ENCODE data around the gene SPCS2.
"Not testable (repeated sequence)": the region's sequence is repeated elsewhere in the genome, so short reads cannot be mapped to it uniquely, and the experiment has no call there.

Gene SPCS2

GRCh38 chr11:74949753-74950137 is 679 bp downstream of the SPCS2 start:
- in situ Hi-C loops (cut with MboI; ENCODE audit: low sequenced_read_pairs) = no loop called here

GRCh38 chr11:74950374-74950969 is 1.4 kb downstream of the SPCS2 start:
- in situ Hi-C loops (cut with MboI; ENCODE audit: low sequenced_read_pairs) = no loop called here

GRCh38 chr11:74951226-74951625 is 2.2 kb downstream of the SPCS2 start:
- in situ Hi-C loops (cut with MboI; ENCODE audit: low sequenced_read_pairs) = no loop called here

DNA sequence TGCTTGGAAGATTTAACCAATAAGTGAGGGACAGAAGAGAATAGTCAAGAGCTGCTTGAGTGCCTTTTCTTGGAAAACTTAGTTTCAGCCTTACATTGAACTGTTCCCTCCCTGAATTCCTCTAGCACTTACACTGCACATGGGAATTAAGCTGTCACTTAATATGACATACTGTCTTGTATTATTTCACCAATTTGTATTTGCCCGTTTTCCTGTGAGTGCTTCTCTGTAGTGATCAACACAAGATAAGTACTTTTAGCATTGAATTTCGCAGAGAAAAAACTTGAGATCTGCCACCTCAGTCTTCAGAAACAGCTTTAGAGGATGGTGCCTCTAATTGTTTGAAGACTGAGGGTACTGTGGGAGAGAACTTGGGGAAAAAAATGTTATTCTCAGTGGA is 3.7 kb downstream of the SPCS2 start:
- in situ Hi-C loops (cut with MboI; ENCODE audit: low sequenced_read_pairs) = no loop called here

- in situ Hi-C loops (cut with MboI; ENCODE audit: low sequenced_read_pairs) = no loop called here
Measured at GRCh38 chr11:74953451-74953850, 4.4 kb downstream of the SPCS2 start.

DNA sequence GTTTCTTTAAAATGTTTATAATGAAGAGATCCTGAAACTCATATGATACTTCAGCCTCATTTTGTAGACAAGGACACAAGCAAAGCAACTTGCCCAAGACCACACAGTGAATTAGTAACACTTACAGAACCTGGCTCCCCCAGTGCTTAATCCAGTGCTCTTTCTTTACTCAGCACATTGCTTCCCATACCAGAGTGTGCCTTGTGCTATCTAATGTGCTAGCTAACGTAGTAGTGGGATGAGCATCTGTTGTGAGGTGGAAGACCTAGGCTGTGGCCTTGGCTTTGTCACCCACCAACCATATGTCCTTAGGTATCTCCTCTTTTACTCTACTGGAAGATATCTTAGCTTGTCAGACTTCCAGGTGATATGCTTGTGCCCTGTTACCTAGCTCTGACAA is 5.1 kb downstream of the SPCS2 start:
- in situ Hi-C loops (cut with MboI; ENCODE audit: low sequenced_read_pairs) = no loop called here

DNA sequence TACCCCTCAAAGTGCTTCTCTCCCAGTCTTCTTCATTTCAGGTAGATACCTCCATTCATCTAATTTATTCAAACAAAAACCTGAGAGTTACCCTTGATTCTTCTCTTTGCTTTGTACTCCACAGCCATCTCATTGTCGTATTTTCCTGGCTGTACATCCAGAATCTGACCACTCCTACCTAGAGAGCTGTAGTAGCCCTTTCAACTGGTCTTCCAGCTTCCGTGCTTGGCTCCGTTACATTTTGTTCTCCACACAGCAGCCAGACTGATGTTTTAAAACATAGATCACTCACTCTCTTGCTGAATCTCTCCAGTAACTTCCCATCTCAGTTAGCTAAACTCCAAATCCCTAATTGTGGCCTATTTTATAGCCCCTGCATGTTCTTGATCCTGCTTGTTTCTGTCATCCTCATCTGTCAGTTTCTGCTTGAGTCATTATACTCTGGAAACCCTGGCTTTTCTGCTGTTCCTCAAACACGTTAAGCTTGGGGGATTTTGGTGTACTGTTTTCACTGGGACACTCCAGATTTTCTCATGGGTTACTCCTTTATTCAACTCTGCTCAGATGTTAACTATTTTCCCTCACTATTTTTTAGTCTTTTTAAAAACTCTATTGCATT is 7.4 kb downstream of the SPCS2 start:
- in situ Hi-C loops (cut with MboI; ENCODE audit: low sequenced_read_pairs) = no loop called here

GRCh38 chr11:74957937-74958629 is 9.0 kb downstream of the SPCS2 start:
- in situ Hi-C loops (cut with MboI; ENCODE audit: low sequenced_read_pairs) = no loop called here

- in situ Hi-C loops (cut with MboI; ENCODE audit: low sequenced_read_pairs) = not testable (repeated sequence)
Measured at GRCh38 chr11:74960128-74960527, 11.1 kb downstream of the SPCS2 start.

- in situ Hi-C loops (cut with MboI; ENCODE audit: low sequenced_read_pairs) = no loop called here
Measured at GRCh38 chr11:74966651-74967050, 17.6 kb downstream of the SPCS2 start.

GRCh38 chr11:74970852-74971395 is 21.9 kb downstream of the SPCS2 start:
- in situ Hi-C loops (cut with MboI; ENCODE audit: low sequenced_read_pairs) = no loop called here

- in situ Hi-C loops (cut with MboI; ENCODE audit: low sequenced_read_pairs) = no loop called here
Measured at GRCh38 chr11:74971424-74971823, 22.4 kb downstream of the SPCS2 start.

DNA sequence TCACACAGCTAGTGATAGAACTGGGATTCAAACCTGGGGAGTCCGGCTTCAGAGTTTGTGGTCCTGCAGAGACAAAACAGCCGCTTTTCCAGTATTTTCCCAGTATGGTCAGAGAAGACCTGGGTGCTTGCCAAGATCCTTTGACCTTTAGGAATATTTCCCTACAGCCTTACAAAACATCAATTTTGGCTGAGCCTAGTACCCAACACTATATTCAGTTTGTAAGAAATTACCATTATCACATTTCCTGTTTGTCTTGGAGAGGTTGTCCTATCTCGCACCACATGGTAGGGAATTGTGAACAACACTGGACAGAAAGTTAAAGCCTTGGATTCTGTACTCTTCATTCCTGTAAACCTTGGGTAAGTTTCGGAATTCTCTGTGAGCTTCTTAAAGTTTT is 29.0 kb downstream of the SPCS2 start:
- in situ Hi-C loops (cut with MboI; ENCODE audit: low sequenced_read_pairs) = no loop called here

DNA sequence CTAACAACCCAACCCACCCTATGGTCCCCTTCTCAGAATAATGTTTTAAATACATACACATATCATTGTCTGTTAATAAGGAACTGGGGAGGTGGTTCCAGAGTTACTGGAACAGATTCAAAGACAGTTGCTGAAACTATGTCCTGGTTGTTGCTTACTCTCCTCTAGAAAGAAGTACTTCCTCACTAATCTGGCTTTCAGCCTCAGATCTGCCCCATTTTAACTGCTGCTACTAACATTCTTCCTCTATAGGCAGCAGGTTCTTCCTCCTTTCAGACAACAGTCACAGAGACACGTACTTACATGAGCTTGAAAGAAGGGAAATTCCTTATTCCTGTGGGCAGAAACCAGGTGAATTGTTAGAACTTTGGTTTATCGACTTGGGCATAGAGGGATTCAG is 31.6 kb downstream of the SPCS2 start:
- in situ Hi-C loops (cut with MboI; ENCODE audit: low sequenced_read_pairs) = no loop called here

- in situ Hi-C loops (cut with MboI; ENCODE audit: low sequenced_read_pairs) = no loop called here
Measured at GRCh38 chr11:74981888-74982287, 32.8 kb downstream of the SPCS2 start.

DNA sequence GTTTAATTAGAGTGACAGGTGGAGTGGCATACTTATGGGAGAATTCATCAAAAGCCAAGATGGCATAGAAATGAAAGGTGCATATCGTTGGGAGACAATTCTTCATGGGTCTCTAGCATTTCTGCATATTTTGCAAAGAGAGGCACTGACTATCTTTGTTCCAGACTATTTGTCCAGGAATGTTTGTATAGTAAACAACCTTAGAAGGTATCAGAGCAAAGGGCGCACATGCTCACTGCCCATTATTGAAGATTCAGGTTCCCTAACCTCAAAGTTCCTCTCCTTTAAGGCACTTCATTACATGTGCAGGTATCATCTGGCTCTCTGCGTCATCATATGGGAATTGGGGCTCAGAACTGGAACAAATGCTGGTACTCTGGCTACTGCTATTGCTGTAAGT is 35.0 kb downstream of the SPCS2 start:
- in situ Hi-C loops (cut with MboI; ENCODE audit: low sequenced_read_pairs) = no loop called here

- in situ Hi-C loops (cut with MboI; ENCODE audit: low sequenced_read_pairs) = no loop called here
Measured at GRCh38 chr11:74984730-74985129, 35.7 kb downstream of the SPCS2 start.

GRCh38 chr11:74988541-74989259 is 39.6 kb downstream of the SPCS2 start, which contains the start of gene NEU3:
Gene NEU3 (plus strand): TSS chr11:74988933. CDS start chr11:74989061, 128 bp downstream.
- in situ Hi-C loops (cut with MboI; ENCODE audit: low sequenced_read_pairs) = no loop called here

GRCh38 chr11:74989260-74989638 is 40.2 kb downstream of the SPCS2 start:
- in situ Hi-C loops (cut with MboI; ENCODE audit: low sequenced_read_pairs) = no loop called here

DNA sequence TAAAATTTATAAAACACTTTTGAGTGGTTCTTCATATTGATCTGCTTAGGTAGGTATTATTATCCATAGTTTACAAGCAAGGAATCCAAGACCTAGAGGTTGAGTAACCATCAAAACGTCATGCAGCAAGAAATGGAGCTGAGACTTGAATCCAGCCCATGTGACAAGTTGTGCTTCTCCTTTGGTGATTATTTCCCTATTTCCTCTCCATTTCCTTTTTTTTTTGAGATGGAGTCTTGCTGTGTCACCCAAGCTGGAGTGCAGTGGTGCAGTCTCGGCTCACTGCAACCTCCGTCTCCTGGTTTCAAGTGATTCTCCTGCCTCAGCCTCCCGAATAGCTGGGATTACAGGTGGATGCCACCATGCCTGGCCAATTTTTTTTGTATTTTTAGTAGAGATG is 41.1 kb downstream of the SPCS2 start:
- in situ Hi-C loops (cut with MboI; ENCODE audit: low sequenced_read_pairs) = not testable (repeated sequence)

DNA sequence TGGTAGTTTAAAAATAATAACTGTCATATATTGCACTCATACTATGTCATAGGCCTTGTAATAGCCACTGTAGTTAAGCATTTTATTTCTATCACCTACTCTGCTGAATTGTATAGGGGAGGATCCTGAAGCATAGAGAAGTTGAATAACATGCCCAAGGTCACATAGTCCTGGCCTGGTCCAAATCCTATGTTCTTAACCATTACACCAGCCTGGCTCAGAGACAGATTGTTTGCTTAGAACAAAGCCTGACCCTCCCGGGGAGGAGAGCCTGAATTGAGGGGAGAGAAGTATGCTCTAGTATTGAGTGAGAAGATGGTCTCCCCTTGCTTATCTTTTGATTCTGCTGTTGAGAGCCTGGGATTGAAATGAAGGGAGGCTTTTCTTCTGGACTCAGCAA is 41.9 kb downstream of the SPCS2 start:
- in situ Hi-C loops (cut with MboI; ENCODE audit: low sequenced_read_pairs) = no loop called here

Data from hTERT RPE-1 (cell line).